ENCODE results near the gene ADAMTS18.

ADAMTS18 gene

DNA sequence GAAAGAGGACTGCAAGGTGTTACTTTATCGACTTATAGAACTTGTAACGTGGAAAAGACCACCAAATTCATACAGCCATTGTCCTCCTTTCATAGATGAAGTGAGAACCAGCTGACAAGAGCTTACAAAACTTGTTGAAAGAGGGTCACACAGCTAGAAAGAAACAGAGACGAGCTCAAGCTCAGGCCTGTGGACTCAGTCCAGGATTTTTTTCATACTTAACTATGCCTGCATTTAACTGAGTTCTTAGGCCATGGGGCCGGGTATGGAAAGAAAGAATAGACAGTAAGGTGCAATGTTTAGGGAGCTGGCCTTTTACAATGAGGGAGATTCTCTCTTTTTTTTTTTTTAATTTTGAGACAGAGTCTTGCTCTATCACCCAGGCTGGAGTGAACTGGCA is 106.1 kb downstream of the ADAMTS18 start:
- DNase-seq (ENCODE audit: low spot score), result no peak

DNA sequence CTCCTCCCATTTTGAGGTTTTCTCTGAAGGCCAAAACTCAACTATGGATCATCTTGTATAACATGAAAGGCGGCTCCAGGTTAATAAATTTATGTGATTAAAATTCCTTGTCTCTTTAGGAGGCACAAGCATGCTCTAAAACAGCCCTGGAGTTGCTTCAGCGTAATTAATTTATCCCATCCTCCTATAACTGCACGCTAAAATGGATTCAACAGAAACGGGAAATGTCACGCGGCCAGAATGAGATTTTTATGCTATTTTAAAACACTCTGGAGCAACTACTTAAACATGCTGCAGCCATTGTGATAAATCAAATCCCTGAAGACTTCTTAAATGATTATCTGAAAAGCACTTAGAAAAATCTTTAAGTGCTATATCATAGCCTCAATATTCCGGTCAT is 106.6 kb downstream of the ADAMTS18 start:
- no peak for DNase-seq (ENCODE audit: low spot score)

DNA sequence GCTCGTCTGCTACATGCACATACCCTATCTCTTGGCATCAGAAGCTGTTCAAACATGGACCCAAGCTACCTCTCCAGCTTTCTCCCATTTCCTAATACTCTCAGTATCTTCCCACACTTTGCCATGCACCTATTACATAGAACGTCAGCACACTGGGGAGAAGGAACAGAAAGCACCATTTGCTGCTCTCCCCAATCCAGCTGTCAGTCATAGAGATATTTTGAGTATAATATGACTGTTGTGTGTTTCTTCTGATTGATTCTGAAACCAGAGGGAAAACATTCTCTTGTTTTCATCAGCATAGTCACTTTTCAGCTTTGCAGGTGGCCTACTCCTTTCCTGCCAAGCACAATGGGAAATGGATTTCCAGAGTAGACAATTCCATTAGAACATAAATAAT is 107.1 kb downstream of the ADAMTS18 start:
- no peak for DNase-seq (ENCODE audit: low spot score)

DNA sequence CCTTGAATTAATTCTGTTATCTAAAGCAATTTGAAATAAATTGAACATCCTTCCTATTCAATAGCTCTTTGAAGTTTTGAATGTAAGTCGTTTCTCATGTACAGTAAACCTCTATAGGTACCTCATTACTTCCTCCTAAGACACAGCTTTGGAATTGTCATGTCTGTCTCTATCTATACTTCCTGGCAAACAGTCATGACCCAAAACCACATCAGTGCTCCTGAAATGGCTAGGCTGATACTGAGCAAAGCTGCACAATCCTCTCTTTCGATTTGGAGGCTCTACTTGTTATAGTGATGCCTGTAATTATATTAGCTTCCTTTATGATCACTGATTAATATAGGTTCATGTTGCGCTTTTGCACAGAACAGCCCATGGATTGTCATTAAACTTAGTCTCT is 110.1 kb downstream of the ADAMTS18 start:
- DNase-seq (ENCODE audit: low spot score), result no peak

DNA sequence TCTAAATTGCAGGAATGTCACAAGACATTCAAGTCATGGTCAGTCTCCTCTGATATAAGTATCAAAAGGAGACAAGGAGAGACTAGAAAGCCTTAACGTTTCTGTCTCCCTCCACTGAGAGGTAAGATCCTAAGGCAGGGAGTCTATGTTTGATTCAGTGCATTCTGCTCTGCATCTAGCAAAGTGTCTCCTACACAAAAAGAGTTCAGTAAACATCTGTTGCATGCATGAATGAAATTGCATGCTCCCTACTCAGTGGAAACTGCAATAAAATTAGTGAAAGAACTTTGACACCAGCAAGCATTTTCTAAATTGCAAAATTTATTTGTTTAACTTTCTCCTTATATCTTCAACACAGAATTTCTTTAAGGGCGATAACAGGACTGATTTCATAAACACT is 111.1 kb downstream of the ADAMTS18 start:
- no peak for DNase-seq (ENCODE audit: low spot score)

DNA sequence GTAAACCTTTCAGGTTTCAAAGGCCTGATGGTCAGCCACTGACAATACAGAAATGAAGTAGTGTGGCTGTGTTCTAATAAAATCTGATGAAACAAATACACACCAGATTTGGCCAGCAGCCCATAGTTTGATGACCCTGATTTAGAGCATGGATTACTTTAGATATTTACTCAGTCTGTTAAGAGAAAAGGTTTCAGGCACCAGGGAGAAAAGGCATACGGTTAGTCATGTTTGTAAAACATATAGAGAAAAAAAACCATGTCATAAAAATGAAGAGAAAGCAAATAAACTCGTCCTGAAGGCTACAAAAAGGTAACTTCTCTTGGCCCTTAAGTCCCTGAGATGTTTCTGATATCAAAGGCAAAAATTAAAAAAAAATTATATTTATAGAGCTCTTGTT is 112.1 kb downstream of the ADAMTS18 start:
- DNase-seq (ENCODE audit: low spot score), result no peak

DNA sequence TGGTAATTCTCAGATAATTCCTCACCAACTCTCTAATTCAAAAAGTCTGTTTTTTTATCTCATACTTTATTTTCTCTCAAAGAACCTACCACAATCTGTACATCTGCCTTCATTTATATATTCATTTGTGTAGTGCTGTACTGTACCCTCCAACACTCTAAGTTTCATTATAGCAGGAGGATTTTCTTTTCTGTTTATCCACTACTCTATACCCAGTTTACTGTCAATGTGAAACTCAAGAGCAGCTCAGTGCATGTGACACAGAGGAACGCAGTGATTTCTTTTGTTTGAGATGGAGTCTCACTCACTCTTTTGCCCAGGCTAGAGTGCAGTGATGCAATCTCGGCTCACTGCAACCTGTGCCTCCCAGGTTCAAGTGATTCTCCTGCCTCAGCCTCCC is 117.8 kb downstream of the ADAMTS18 start:
- DNase-seq (ENCODE audit: low spot score), result no peak

DNA sequence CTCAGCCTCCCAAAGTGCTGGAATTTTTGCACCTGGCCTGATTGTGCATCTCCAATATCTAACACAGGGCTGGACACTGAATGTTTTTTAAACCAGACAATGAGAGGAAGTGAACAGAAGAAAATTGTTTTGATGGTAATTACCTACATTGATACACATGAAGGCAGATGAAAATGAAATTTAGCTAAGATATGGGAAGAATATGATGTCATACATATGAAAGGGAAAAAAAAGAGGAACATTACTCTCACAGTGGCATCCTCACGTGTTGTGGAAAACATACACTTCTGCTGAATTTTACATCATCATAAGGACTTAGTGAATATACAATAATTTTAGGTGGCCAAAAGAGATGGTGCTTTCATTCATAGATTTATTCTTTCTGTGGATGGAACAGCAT is 124.0 kb downstream of the ADAMTS18 start:
- DNase-seq (ENCODE audit: low spot score), result no peak

DNA sequence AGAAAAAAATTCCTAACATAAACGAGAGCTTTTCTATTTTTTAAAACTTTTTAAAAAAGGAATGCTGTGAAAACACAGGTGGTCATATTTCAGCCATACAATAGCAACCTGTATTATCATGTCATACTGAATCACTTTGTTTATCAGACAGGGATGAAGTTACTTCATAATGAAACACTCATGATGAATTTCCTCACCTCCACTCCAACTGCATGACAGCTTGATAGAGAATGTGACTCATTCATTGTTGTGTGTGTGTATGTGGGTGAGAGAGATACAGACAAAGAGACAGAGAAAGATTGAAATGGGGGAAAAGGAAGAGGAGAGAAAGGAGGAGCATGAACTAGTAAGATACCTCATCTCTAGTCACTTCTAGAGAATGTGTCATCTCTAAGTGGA is 126.7 kb downstream of the ADAMTS18 start:
- peak; percentile 87 for DNase-seq (ENCODE audit: low spot score)

DNA sequence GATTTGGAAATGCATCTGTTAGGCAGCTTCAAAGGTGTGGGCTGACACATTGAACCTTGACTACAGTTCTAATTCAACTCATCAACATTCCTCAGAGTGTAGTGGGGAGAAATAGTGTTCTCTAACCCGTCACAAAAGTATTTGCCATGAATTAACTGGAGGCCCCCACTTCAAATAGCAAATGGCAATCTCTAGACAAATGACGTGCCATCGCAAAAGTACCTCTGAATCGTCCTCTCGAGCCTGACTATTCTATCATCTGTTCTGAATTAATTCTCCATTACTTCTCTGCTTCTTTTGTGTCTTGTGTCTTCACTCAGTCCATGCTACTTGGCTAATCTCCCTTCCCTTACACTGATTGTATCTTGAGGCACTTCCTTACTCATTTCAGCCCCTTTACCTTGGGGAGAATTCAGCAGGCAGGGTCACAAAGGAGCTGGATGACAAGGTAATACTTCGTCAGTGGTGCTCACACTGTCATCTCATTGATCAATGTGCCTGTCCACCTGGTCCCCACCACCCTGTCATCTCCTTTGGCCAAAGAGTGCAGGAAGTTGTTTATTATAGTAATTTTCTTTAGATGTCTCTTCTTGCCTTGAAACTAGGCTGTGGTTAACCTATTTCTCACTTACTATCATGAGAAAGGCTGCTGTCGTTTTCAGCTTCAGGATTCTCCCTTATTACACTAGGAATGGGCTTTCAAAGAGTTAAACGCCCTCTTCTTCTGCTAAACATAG is 127.2 kb downstream of the ADAMTS18 start:
- DNase-seq (ENCODE audit: low spot score), result no peak

DNA sequence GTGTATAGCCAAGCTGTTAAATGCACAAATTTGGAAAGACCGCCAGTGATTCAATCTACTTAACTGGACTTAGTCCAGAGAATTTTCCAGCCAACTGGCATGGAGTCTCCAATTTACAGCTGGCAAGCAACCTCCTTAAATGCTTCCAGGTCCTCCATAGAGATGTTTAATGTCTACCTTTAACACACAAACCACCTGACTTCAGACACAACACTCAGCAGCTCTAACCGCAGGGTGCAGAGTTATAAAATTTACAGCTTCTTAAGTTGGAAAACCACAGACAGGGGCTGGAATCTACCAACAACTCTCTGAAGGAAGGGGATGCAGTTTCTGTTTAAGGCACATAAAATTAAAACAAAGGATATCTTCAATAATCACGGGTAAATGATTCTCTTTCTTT is 128.8 kb downstream of the ADAMTS18 start:
- no peak for DNase-seq (ENCODE audit: low spot score)

DNA sequence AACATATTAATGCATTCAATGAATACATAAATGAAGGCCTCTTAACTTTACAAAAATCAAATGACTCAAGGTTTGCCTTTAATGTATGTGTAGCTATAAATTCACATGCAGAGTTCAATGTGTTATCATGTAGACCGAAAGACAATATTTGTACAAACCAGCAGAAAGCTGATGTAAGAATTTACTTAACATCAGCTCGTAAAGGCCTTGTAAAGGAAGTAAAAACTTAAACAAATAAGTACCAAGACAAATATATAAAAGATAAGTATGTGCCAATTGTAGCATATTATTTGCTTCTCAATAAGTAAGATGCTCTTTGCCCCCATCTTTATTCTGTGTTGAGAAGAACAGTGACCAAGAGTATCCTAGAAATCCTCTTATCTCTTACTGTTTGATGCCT is 130.0 kb downstream of the ADAMTS18 start:
- DNase-seq (ENCODE audit: low spot score), result no peak

DNA sequence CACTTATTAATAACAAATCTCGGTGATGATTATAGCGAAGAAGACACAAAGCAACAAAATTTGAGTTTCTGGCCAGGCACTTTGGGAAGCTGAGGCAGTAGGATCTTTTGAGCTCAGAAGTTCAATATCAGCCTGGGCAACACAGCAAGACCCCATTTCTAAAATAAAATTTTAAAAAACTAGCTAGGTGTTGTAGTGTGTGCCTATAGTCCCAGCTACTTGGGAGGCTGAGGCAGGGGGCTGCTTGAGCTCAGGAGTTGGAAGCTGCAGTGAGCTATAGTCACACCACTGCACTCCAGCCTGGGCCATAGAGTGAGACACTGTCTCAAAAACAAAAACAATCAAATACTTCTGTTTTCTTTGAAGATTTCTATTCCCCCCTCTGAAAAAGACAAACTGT is 130.7 kb downstream of the ADAMTS18 start:
- no peak for DNase-seq (ENCODE audit: low spot score)

DNA sequence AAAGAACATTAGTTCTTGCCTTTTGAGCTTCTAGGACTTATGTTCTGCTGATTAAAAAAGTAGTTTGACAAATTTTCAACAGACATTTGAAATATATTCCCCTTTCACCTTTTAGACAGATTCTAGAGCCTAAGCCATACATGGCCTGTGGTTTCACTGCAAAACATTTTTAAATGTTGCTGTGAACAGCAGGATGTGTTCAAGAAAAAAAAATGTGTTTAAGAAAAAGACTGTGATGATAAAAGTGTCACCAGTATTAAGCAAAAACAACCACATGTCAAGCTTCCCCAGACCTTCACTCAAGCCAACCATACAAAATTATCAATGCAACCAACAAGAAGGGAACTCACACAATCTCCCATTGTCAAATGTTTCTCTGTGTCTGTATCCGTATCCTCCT is 132.2 kb downstream of the ADAMTS18 start:
- DNase-seq (ENCODE audit: low spot score), result no peak

DNA sequence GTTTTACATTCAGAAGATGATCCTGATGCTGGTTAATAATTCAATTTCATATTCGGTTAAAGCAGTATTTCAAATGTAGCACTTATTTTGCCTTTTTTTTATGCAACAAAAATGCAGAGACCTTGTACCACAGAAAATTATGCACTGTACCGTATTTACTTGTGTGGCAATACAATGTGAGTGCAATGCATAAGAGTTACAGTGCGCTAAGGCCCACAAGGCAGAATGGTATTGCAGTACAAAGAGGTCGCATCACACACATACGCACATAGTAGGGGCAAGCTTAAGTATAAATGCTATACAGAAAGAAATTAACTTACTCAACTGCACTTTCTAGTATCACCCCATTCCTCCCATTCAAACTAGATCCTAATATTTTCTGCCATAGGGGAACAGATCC is 132.6 kb downstream of the ADAMTS18 start:
- no peak for DNase-seq (ENCODE audit: low spot score)

DNA sequence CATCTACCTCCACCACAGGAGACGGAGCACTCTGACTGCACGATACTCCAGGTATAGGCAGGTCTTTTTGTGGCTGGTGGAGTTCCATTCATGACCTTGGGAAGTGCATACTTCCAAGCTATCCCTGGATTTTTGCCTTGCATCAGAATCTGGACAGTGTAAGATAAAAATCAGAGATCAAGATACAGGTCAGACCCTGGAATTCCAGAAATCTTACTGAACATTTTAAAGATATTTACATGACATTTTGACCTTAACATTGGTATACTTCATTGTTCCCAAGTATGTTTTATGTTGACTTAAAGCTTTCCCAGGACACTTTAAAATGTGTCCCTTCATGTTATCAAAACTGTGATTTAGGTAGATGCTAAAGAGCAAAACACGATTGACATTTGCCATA is 134.6 kb downstream of the ADAMTS18 start:
- no peak for DNase-seq (ENCODE audit: low spot score)

DNA sequence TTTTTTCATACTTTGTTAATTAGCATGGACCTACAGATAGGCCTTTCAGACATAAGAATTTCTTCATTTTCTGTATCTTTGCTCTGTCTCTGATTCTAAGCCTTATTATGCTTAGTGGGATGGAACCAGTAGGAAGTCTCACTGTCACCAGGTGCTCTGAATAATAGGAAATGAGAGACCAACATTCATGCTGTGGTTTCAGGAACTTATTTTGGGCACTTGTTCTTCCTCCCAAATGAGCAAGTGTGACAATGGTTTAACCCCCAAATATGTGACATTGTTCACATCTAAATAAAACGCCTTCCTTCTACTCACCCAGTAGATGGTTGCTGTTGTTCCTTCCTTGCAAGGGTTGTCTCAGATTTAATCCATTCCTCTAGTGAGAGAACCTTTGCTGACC is 135.4 kb downstream of the ADAMTS18 start:
- DNase-seq (ENCODE audit: low spot score), result peak; percentile 26

DNA sequence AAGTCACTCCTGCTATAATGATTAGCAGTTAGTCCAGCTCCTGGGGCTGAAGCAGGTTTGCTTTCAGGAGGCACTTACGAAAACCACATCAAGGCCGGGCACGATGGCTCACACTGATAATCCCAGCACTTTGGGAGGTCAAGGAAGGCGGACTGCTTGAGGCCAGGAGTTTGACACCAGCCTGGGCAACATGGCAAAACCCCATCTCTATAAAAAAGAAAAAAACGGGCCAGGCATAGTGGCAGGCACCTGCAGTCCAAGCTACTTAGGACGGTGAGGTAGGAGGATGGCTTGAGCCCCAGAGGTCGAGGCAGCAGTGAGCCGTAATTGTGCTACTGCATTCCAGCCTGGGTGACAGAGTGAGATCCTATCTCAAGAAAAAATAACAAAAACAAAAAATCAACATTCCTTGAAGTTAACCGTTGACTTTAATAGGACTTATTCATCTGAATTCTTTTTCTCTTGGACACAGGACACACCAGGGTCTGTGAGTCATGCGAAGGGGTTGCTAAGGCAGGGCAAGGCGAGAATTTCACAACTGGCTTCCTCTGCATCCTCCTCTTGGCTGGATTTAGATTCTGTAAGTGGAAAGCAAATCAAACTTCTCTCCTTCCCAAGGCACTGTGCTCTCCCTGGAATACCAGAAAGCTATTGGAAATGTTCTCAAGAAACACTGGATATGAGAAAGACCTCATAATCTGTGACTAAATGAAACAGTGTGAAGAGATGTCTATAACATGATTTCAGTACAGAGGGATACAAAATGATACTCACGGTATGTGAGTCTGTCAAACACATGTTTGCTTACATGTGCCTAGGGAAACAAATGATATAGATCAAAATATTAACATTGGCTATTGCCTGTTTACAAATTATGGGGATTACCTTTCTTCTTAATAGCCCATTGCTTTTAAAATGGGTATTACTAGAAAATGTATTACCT is 136.1 kb downstream of the ADAMTS18 start:
- peak; percentile 94 for DNase-seq (ENCODE audit: low spot score)

DNA sequence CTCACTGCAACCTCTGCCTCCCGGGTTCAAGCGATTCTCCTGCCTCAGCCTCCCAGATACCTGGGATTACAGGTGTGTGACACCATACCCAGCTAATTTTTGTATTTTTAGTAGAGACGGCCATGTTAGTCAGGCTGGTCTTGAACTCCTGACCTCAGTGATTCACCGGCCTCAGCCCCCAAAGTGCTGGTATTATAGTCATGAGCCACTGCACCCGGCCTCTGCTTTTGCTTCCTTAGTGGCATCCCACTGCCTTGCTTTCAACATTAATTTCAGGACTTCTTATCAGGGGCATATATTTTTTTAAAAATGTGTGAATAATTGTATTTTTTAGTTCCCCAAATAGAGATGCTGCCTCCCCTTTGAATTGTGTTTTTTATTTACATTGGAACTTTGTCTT is 136.8 kb downstream of the ADAMTS18 start:
- DNase-seq (ENCODE audit: low spot score), result no peak

DNA sequence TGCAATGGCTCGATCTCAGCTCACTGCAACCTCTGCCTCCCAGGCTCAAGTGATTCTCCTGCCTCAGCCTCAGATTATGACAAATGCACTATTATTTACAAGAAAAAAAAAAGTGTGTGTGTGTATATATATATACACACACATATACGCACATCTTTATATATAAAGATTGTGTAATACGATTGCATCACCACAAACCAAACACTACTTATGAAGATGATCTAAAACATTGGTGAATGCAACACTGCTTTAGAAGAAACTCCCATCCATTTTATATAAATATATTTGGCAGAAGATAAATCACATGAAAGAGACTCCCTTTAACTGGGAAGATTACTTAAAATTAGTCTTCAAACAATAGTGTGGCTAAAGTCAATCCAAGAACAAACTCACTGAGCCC is 138.9 kb downstream of the ADAMTS18 start:
- no peak for DNase-seq (ENCODE audit: low spot score)

DNA sequence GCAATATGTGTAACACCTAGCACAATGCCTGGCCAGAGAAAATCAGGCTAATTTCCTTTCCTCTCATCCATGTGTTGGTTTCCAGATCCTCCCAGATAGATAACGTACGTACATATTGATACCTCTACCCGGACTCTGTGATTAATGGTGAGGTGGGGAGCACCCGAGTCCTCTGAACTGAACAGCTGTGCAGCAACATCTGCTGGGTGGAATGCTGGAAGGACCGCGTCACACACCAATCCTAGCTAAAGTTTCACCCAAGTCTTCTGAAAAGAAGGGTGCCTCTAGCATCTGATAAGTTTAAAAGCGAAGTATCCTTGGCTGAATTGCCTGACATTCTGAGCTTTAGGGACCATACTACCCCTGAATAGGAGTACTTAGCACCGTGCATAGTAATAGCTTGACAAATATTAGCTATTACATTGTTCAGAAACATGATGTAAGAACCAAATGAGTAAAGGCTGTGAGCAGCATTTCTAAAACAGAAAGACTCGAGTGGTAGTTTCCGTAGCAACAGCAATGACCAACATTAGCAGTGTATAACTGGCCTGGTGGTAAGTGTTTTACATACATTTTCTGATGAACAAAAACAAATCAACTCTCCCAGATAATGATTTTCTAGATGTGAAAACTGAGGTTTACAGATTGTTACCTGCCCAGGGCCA is 144.3 kb downstream of the ADAMTS18 start:
- DNase-seq (ENCODE audit: low spot score), result no peak

DNA sequence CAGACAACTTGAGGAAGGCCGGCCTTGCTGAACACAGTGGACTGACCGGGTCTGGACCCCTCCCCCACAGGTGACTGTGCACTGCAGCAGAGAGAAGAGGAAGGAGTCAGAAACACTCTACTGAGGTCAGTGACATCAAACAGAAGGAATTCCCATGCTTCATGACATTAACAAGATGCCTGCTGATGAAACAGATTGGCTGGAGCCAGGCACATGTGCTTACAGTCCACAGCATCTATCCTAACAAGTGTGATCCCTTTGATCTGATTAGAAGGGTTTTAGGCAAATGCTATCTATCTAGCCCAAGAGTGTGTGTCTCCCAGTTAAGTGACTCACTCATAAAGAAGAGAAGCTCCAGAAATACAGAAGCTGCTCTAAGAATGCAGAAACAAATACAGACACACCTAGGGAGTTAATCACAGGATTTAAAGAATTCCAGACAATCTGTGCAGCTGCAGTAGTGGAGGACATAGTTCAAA is 145.5 kb downstream of the ADAMTS18 start:
- DNase-seq (ENCODE audit: low spot score), result peak; percentile 25

DNA sequence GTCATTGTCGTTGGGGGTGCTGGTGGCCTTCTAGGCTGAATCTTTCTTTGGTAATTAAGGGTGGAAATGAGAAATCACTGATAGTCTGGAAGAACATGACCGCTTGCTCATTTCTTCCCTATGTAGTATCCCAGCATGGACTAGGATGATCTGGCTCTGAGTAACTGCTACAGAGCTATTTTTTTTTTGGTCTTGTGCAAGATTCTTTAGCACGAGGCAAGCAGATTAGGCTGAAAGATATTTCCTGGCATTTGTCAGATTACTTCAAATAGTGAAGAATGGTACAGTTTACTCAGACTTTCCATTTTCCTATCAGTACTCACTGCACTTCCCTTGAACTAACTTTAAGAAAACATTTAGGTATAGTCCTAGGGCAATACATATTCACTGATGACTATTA is 146.6 kb downstream of the ADAMTS18 start:
- DNase-seq (ENCODE audit: low spot score), result peak; percentile 72
